Right cardiac atrium (tissue), 5 donors: ENCODE measurements around the gene ATG4C. TPM values are rescaled to one million over a fixed set of nuclear protein-coding genes. Genes with fewer than 3 reads are reported as not detected.

Source experiments
- ATAC-seq, 2 donors: fragments of 200-7000 bp; cut with Tn5 transposase; one replicate each; pipeline versions ENCODE4 v1.8.0 to v1.9.1; 2020; ENCODE audit warnings: moderate library complexity in 2 of 2, mild to moderate bottlenecking in 1 of 2
- DNase-seq, 3 donors: peaks; one replicate each; pipeline ENCODE4 v3.0.0-alpha.2; 2020
- H3K27ac ChIP-seq: one replicate; pipeline ENCODE4 v1.5.1; 2013; ENCODE audit warnings: mild to moderate bottlenecking, low read length, control low read depth, moderate library complexity
- H3K27me3 ChIP-seq: one replicate; pipeline ENCODE4 v1.6.1; 2013; ENCODE audit not compliant: control insufficient read depth, insufficient read depth
- H3K4me1 ChIP-seq: one replicate; pipeline ENCODE4 v1.6.1; 2013; ENCODE audit warnings: low read length; ENCODE audit not compliant: control insufficient read depth, insufficient read depth
- H3K4me3 ChIP-seq: one replicate; pipeline ENCODE4 v1.5.1; 2013; ENCODE audit warnings: low read length, control low read depth
- H3K9me3 ChIP-seq: one replicate; pipeline ENCODE4 v1.6.1; 2013; ENCODE audit warnings: low read length; ENCODE audit not compliant: control insufficient read depth
- WGBS: extraction: QIAGEN DNeasy Blood & Tissue Kit; methylation state at CpG from one replicate; pipeline ENCODE4 v1.1.7; 2013; 5-methylcytosine and 5-hydroxymethylcytosine counted together
- intact Hi-C, 4 donors: fragments of 100-400 bp; cut with DNase I; formaldehyde crosslinking; loops; one replicate each; pipeline versions ENCODE4 v1.11.0 to v1.14.0; 2022 to 2023
- polyA plus RNA-seq: library from polyadenylated mRNA; stranded (reverse); fragments of 200-250 nt; gene quantifications from one replicate; pipeline ENCODE4 v1.2.3, GENCODE V29; 2013
- total RNA-seq, 4 donors: library from RNA; stranded (reverse); fragmentation: NEBNext Ultra II Directional; extraction: Animal tissue kit (Norgen Biotek cat#: 25700); gene quantifications; one replicate each; pipeline ENCODE4 v1.2.1, GENCODE V29; 2021
- donor health status: healthy with polysubstance abuse.
- donor health status: DM: no; HTN: yes; CAD: no.
- donor health status: DM: no; HTN: no; CAD: no.
- donor health status: DM: no; HTN: yes; CAD: no; lungs with severe emphysema.
- donor health status: DM: yes; HTN: yes; CAD: no.

The ATG4C gene
- total and polyA plus RNA-seq, 5 donors, result 5.1 to 12.6 (median 11.1) TPM

GRCh38 chr1:62887799-62888507 lies 104.0 kb downstream of the ATG4C start:
- no peak overlapping the region for H3K4me3 ChIP-seq
- WGBS, result 87% methylated on average over 6 of the region's 6 CpGs

DNA sequence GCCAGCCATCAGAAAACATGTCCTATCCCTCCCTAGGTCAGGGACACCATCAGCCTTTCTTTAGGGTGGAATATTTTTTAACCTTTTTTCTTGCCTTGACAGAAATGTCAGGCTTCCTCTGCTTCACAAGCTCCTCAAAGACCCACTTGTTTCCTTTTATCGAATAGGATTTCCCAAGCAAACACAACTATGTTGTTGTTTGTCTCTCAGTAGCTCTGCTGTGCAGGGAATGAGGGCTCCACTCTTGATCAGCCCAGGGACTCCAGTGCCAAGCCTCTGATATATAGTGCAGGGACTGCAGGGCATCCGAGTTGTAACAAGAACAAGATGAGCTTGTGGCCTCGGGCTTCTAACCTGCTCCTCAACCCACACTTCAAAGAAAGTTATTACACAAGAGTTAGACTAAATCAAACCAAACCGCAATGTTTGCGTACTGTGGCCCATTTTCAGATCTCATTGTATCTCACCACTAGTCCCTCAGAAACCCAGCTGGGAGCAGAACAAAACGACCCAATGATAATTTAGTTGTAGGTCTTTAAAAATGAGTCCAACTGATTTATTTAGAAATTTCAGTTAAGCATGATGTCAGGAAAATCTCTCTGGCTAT lies 108.1 kb downstream of the ATG4C start:
- Histone ChIP-seq H3K27ac (no peak overlapping the region), H3K4me1 (no peaks in the 10 kb centered on the region), H3K27me3 (no peaks in the 10 kb centered on the region), H3K9me3 (no peaks in the 10 kb centered on the region), H3K4me3 (no peak overlapping the region)
- intact Hi-C loops, result no loop called here
- no peak for DNase-seq
- ATAC-seq, result no peak
- WGBS, result 75% methylated on average over 6 of the region's 6 CpGs

More at GRCh38 chr1:62887799-62888507, 104.0 kb downstream of the ATG4C start:
- no peaks in the 10 kb centered on the region for H3K9me3 ChIP-seq
- no peaks in the 10 kb centered on the region for H3K4me1 ChIP-seq
- intact Hi-C loops, result no loop called here
- H3K27me3 ChIP-seq, result no peaks in the 10 kb centered on the region
- no peak for ATAC-seq
- no peak overlapping the region for H3K27ac ChIP-seq
- no peak for DNase-seq

- intact Hi-C loops, result no loop called here
- ATAC-seq, result no peak
- no peak overlapping the region for H3K4me3 ChIP-seq
These were observed 113.9 kb downstream of the ATG4C start for GRCh38 chr1:62897788-62898187.

DNA sequence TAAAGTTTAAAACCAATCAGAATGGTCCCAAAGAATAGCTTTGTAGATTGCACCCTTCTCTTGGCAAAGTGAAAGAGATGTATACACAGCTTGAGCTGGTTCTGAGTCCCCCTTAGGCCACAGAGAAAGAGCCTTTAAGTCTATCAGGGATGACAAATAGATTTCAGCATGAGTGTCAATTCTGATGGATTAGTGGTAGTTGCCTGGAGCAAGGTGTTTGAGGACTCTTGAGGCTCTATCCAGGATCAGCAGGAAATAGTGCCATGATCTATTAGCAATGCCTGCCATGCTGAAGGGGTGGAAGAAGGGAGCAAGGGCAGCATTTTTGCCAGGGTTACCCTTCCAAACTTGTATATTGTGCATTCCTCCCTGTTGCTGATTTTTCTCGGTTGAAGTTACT lies 116.6 kb downstream of the ATG4C start:
- no peaks in the 10 kb centered on the region for H3K9me3 ChIP-seq
- H3K27me3 ChIP-seq, result no peaks in the 10 kb centered on the region
- intact Hi-C loops, result no loop called here
- WGBS, result 91% methylated on average over 1 of the region's 1 CpG
- H3K4me1 ChIP-seq, result no peaks in the 10 kb centered on the region
- no peak overlapping the region for H3K4me3 ChIP-seq
- no peak for DNase-seq
- H3K27ac ChIP-seq, result no peak overlapping the region
- no peak for ATAC-seq

More at GRCh38 chr1:62897788-62898187, 113.9 kb downstream of the ATG4C start:
- no peak for DNase-seq
- no peaks in the 10 kb centered on the region for H3K4me1 ChIP-seq
- no peaks in the 10 kb centered on the region for H3K27me3 ChIP-seq
- H3K9me3 ChIP-seq, result no peaks in the 10 kb centered on the region
- H3K27ac ChIP-seq, result no peak overlapping the region

GRCh38 chr1:62901650-62902049 lies 117.7 kb downstream of the ATG4C start:
- 77% methylated on average over 1 of the region's 1 CpG for WGBS
- no peaks in the 10 kb centered on the region for H3K9me3 ChIP-seq
- no peaks in the 10 kb centered on the region for H3K27me3 ChIP-seq
- H3K4me1 ChIP-seq, result no peaks in the 10 kb centered on the region
- H3K27ac ChIP-seq, result no peak overlapping the region
- ATAC-seq (no peak), DNase-seq (no peak)
- intact Hi-C loops, result no loop called here
- no peak overlapping the region for H3K4me3 ChIP-seq

- H3K4me3 ChIP-seq, result no peak overlapping the region
- no peak overlapping the region for H3K27ac ChIP-seq
- H3K9me3 ChIP-seq, result no peaks in the 10 kb centered on the region
- H3K4me1 ChIP-seq, result no peaks in the 10 kb centered on the region
- WGBS, result 85% methylated on average over 12 of the region's 12 CpGs
- DNase-seq (no peak), ATAC-seq (no peak)
- intact Hi-C loops, result no loop called here
- no peaks in the 10 kb centered on the region for H3K27me3 ChIP-seq
These were observed 119.6 kb downstream of the ATG4C start for GRCh38 chr1:62903522-62903921.

GRCh38 chr1:62903982-62904855 lies 120.3 kb downstream of the ATG4C start:
- 91% methylated on average over 8 of the region's 8 CpGs for WGBS

GRCh38 chr1:62904856-62905225 lies 120.9 kb downstream of the ATG4C start:
- ATAC-seq, result no peak
- Histone ChIP-seq H3K27me3 (no peaks in the 10 kb centered on the region), H3K4me1 (no peaks in the 10 kb centered on the region), H3K9me3 (no peaks in the 10 kb centered on the region), H3K4me3 (no peak overlapping the region), H3K27ac (no peak overlapping the region)
- intact Hi-C loops, result no loop called here
- no peak for DNase-seq
- WGBS, result 76% methylated on average over 5 of the region's 5 CpGs

More at GRCh38 chr1:62903982-62904855, 120.3 kb downstream of the ATG4C start:
- no peak for DNase-seq
- ATAC-seq, result no peak
- Histone ChIP-seq H3K4me3 (no peak overlapping the region), H3K9me3 (no peaks in the 10 kb centered on the region), H3K4me1 (no peaks in the 10 kb centered on the region), H3K27me3 (no peaks in the 10 kb centered on the region), H3K27ac (no peak overlapping the region)
- intact Hi-C loops, result no loop called here

- no peak for DNase-seq
- 90% methylated on average over 6 of the region's 6 CpGs for WGBS
- H3K27ac ChIP-seq, result no peak overlapping the region
- no peaks in the 10 kb centered on the region for H3K9me3 ChIP-seq
- no peak for ATAC-seq
- H3K4me3 ChIP-seq, result no peak overlapping the region
- intact Hi-C loops, result no loop called here
- no peaks in the 10 kb centered on the region for H3K27me3 ChIP-seq
- no peaks in the 10 kb centered on the region for H3K4me1 ChIP-seq
These were observed 121.4 kb downstream of the ATG4C start for GRCh38 chr1:62905309-62905708.

DNA sequence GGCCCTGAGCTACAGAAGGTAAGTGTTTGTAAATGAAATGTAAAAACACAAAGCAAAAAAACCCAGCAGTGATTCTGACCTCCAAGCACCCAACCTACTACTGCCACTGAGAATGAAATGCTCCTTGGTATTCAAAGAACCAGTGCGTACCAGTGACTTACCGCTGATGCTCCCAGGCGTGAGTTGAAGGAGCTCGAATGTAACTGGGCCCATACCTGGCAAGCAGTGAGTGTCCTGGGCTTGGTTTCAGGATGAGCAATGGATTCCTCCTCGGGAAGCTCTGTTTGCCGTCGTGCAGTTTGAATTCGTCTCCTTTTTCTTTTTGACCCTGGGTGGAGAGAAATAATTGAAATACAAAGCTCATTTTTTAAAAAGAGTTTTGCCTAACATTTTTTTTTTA lies 121.9 kb downstream of the ATG4C start:
- Histone ChIP-seq H3K9me3 (no peaks in the 10 kb centered on the region), H3K27me3 (no peaks in the 10 kb centered on the region), H3K27ac (no peak overlapping the region), H3K4me3 (no peak overlapping the region), H3K4me1 (no peaks in the 10 kb centered on the region)
- DNase-seq (no peak), ATAC-seq (no peak)
- 89% methylated on average over 8 of the region's 8 CpGs for WGBS
- intact Hi-C loops, result no loop called here

- Histone ChIP-seq H3K9me3 (no peaks in the 10 kb centered on the region), H3K27me3 (no peaks in the 10 kb centered on the region), H3K27ac (no peak overlapping the region), H3K4me3 (no peak overlapping the region), H3K4me1 (no peaks in the 10 kb centered on the region)
- intact Hi-C loops, result no loop called here
- ATAC-seq (no peak), DNase-seq (no peak)
- WGBS, result 49% methylated on average over 9 of the region's 9 CpGs
These were observed 122.5 kb downstream of the ATG4C start for GRCh38 chr1:62906428-62906886.
